GM13977 (cell line): ENCODE measurements around the gene SLC6A1.

Experiments used
- DNase-seq: peaks from one replicate; pipeline ENCODE4 v3.0.0; 2012; ENCODE audit warnings: low spot score
- CTCF ChIP-seq: IDR thresholded peaks from 2 replicates; pipeline ENCODE4 v1.5.1; 2012; ENCODE audit warnings: mild to moderate bottlenecking, control low read depth; ENCODE audit not compliant: insufficient read depth; ENCODE audit errors: extremely low read depth, missing control alignments
- in situ Hi-C: fragments of 300-500 bp; cut with MboI; formaldehyde crosslinking; loops from one replicate; pipeline ENCODE4 v1.12.0; 2022; ENCODE audit warnings: low sequenced_read_pairs, low pct_unique_long_range_greater_than_20kb, mixed read lengths, inconsistent platforms; ENCODE audit not compliant: unreplicated experiment

SLC6A1 gene

GRCh38 chr3:11010426-11011165 is 18.0 kb downstream of the SLC6A1 start:
- TF ChIP-seq CTCF, result no peak
- in situ Hi-C loops, result no loop called here
- DNase-seq, result no peak

GRCh38 chr3:11014253-11014652 is 21.7 kb downstream of the SLC6A1 start:
- DNase-seq, result no peak
- in situ Hi-C loops, result no loop called here
- TF ChIP-seq CTCF, result no peak

- no peak for TF ChIP-seq CTCF
- in situ Hi-C loops, result no loop called here
- no peak for DNase-seq
These were observed 22.2 kb downstream of the SLC6A1 start for GRCh38 chr3:11014752-11015151.

- in situ Hi-C loops, result no loop called here
- no peak for TF ChIP-seq CTCF
- no peak for DNase-seq
These were observed 22.8 kb downstream of the SLC6A1 start for GRCh38 chr3:11015369-11015768.

- no peak for DNase-seq
- no peak for TF ChIP-seq CTCF
- in situ Hi-C loops, result no loop called here
These were observed 24.2 kb downstream of the SLC6A1 start for GRCh38 chr3:11016727-11017126.

GRCh38 chr3:11019116-11019819 is 26.7 kb downstream of the SLC6A1 start:
- in situ Hi-C loops, result no loop called here
- no peak for DNase-seq
- TF ChIP-seq CTCF, result no peak
